WTC11 (cell line): ENCODE data around the gene CAPN1. TPM values are rescaled to one million over a fixed set of nuclear protein-coding genes. Genes with fewer than 3 reads are reported as not detected.

Experiments
- ATAC-seq: fragments of 200-7000 bp; cut with Tn5 transposase; 2 replicates; pipeline ENCODE4 v1.10.0; 2021; ENCODE audit warnings: mild to moderate bottlenecking, moderate library complexity
- CTCF ChIA-PET: fragments of 300-600 bp; sonication (Branson Sonifier 250); formaldehyde crosslinking; loops from one replicate; lab custom pipeline; 2021; ENCODE audit warnings: antibody characterized with exemption; lab: Charles Lee
- POLR2A ChIA-PET: fragments of 350-600 bp; sonication (Branson Sonifier 250); formaldehyde crosslinking; loops from one replicate; lab custom pipeline; 2021; ENCODE audit warnings: antibody characterized with exemption; lab: Charles Lee
- DNase-seq: peaks from one replicate; pipeline ENCODE4 v3.0.0; 2021; ENCODE audit warnings: low spot score
- H3K27ac Mint-ChIP-seq: 2 replicates; pipeline ENCODE4 v1.8.0; 2021; ENCODE audit warnings: mixed read lengths
- H3K27me3 Mint-ChIP-seq: 2 replicates; pipeline ENCODE4 v1.8.0; 2021; ENCODE audit warnings: low read depth, mild to moderate bottlenecking, moderate library complexity, mixed read lengths
- H3K36me3 Mint-ChIP-seq: 2 replicates; pipeline ENCODE4 v1.8.0; 2021; ENCODE audit warnings: mixed read lengths
- H3K4me1 Mint-ChIP-seq: 2 replicates; pipeline ENCODE4 v1.8.0; 2022; ENCODE audit warnings: mixed read lengths
- H3K4me3 Mint-ChIP-seq: 2 replicates; pipeline ENCODE4 v1.8.0; 2021; ENCODE audit warnings: mild to moderate bottlenecking, moderate library complexity, mixed read lengths
- H3K9me3 Mint-ChIP-seq: 2 replicates; pipeline ENCODE4 v1.8.0; 2021; ENCODE audit warnings: mixed read lengths
- CBFB ChIP-seq: sonication (generic); formaldehyde crosslinking; IDR thresholded peaks from 2 replicates; pipeline ENCODE4 v1.8.1; 2022; ENCODE audit warnings: mild to moderate bottlenecking, low read depth, missing genetic modification reagents
- CDX4 ChIP-seq: fragments of 250-450 bp; sonication (Bioruptor Pico); IDR thresholded peaks from 2 replicates; pipeline ENCODE4 v1.9.0; 2021; ENCODE audit warnings: moderate library complexity, mild to moderate bottlenecking, inconsistent platforms, borderline replicate concordance
- FOXK1 ChIP-seq: sonication (generic); formaldehyde crosslinking; IDR thresholded peaks from 2 replicates; pipeline ENCODE4 v1.8.0; 2022; ENCODE audit warnings: mild to moderate bottlenecking, moderate library complexity, missing genetic modification reagents
- HMGXB4 ChIP-seq: sonication (generic); formaldehyde crosslinking; IDR thresholded peaks from 2 replicates; pipeline ENCODE4 v1.8.1; 2023; ENCODE audit warnings: mild to moderate bottlenecking, moderate library complexity, missing genetic modification reagents
- IRF2 ChIP-seq: sonication (generic); formaldehyde crosslinking; IDR thresholded peaks from 2 replicates; pipeline ENCODE4 v1.8.0; 2022; ENCODE audit warnings: low read depth, missing genetic modification reagents, borderline replicate concordance
- JUN ChIP-seq: sonication (generic); formaldehyde crosslinking; IDR thresholded peaks from 2 replicates; pipeline ENCODE4 v1.8.0; 2023; ENCODE audit warnings: mild to moderate bottlenecking, missing genetic modification reagents
- MAX ChIP-seq: sonication (generic); formaldehyde crosslinking; IDR thresholded peaks from 2 replicates; pipeline ENCODE4 v1.8.0; 2022; ENCODE audit warnings: mild to moderate bottlenecking, missing genetic modification reagents
- MYBL2 ChIP-seq: sonication (generic); formaldehyde crosslinking; IDR thresholded peaks from 2 replicates; pipeline ENCODE4 v1.8.1; 2023; ENCODE audit warnings: mild to moderate bottlenecking, moderate library complexity, missing genetic modification reagents
- NFYB ChIP-seq: sonication (generic); formaldehyde crosslinking; conservative IDR thresholded peaks from 2 replicates; pipeline ENCODE4 v1.8.0; 2022; ENCODE audit warnings: low read depth, missing genetic modification reagents
- OVOL2 ChIP-seq: fragments of 250-450 bp; sonication (Bioruptor Pico); IDR thresholded peaks from 2 replicates; pipeline ENCODE4 v1.9.0; 2021; ENCODE audit warnings: mild to moderate bottlenecking, borderline replicate concordance
- SMAD4 ChIP-seq: sonication (generic); formaldehyde crosslinking; IDR thresholded peaks from 2 replicates; pipeline ENCODE4 v1.8.0; 2022; ENCODE audit warnings: mild to moderate bottlenecking, missing genetic modification reagents
- USF1 ChIP-seq: sonication (generic); formaldehyde crosslinking; IDR thresholded peaks from 2 replicates; pipeline ENCODE4 v1.8.0; 2022; ENCODE audit warnings: mild to moderate bottlenecking, missing genetic modification reagents
- USF2 ChIP-seq: sonication (generic); formaldehyde crosslinking; IDR thresholded peaks from 2 replicates; pipeline ENCODE4 v1.8.1; 2023; ENCODE audit warnings: mild to moderate bottlenecking, missing genetic modification reagents, moderate library complexity
- ZNF138 ChIP-seq: sonication (generic); formaldehyde crosslinking; conservative IDR thresholded peaks from 2 replicates; pipeline ENCODE4 v1.8.1; 2022; ENCODE audit warnings: mild to moderate bottlenecking, moderate library complexity, missing genetic modification reagents
- ZNF232 ChIP-seq: sonication (generic); formaldehyde crosslinking; IDR thresholded peaks from 2 replicates; pipeline ENCODE4 v1.8.0; 2022; ENCODE audit warnings: mild to moderate bottlenecking, missing genetic modification reagents
- ZNF423 ChIP-seq: fragments of 250-450 bp; sonication (Bioruptor Pico); IDR thresholded peaks from 2 replicates; pipeline ENCODE4 v2.1.2; 2022; ENCODE audit warnings: mild to moderate bottlenecking, moderate library complexity
- ZNF671 ChIP-seq: fragments of 250-450 bp; sonication (Bioruptor Pico); IDR thresholded peaks from 2 replicates; pipeline ENCODE4 v1.8.0; 2021; ENCODE audit warnings: mild to moderate bottlenecking
- total RNA-seq: library from RNA; stranded (reverse); gene quantifications from 3 replicates; pipeline ENCODE4 v1.2.3, GENCODE V29; 2021
- TF ChIP-seq, protein P1 (sequence below): sonication (generic); formaldehyde crosslinking; IDR thresholded peaks from 2 replicates; pipeline ENCODE4 v1.8.0; 2023; ENCODE audit warnings: missing genetic modification reagents, mild to moderate bottlenecking, borderline replicate concordance
- TF ChIP-seq, protein P2 (sequence below): sonication (generic); formaldehyde crosslinking; IDR thresholded peaks from 2 replicates; pipeline ENCODE4 v1.8.0; 2022; ENCODE audit warnings: mild to moderate bottlenecking, missing genetic modification reagents

CAPN1 gene
- total RNA-seq, 1 experiment from 2014 or later: 257 TPM

- Mint-ChIP-seq H3K9me3 (no peaks in the 10 kb centered on the region), H3K4me1 (no peaks in the 10 kb centered on the region), H3K27me3 (no peaks in the 10 kb centered on the region), H3K27ac (no peak overlapping the region), H3K4me3 (no peak overlapping the region), H3K36me3 (peaks cover 69% of the 10 kb centered on the region)
- ChIA-PET POLR2A (interaction anchor here (0.6 kb wide), 1 partner anchor 317 kb away, joined by 3 read pairs; no protein-coding TSS in a partner anchor), CTCF (no interaction called here)
- ATAC-seq (no peak), DNase-seq (no peak)
- TF ChIP-seq OVOL2 (CRISPR knock-in tag) (no peak), SMAD4 (CRISPR knock-in tag) (no peak), ZNF138 (CRISPR knock-in tag) (no peak), JUN (CRISPR knock-in tag) (no peak), MAX (CRISPR knock-in tag) (no peak), ZNF423 (no peak), CBFB (CRISPR knock-in tag) (no peak), ZNF671 (CRISPR knock-in tag) (no peak), NFYB (CRISPR knock-in tag) (no peak), CDX4 (CRISPR knock-in tag) (no peak), IRF2 (CRISPR knock-in tag) (no peak), ZNF232 (CRISPR knock-in tag) (no peak), USF1 (CRISPR knock-in tag) (no peak), MYBL2 (CRISPR knock-in tag) (no peak), USF2 (CRISPR knock-in tag) (no peak), HMGXB4 (no peak), FOXK1 (CRISPR knock-in tag) (no peak)
- TF ChIP-seq, protein P1, sequence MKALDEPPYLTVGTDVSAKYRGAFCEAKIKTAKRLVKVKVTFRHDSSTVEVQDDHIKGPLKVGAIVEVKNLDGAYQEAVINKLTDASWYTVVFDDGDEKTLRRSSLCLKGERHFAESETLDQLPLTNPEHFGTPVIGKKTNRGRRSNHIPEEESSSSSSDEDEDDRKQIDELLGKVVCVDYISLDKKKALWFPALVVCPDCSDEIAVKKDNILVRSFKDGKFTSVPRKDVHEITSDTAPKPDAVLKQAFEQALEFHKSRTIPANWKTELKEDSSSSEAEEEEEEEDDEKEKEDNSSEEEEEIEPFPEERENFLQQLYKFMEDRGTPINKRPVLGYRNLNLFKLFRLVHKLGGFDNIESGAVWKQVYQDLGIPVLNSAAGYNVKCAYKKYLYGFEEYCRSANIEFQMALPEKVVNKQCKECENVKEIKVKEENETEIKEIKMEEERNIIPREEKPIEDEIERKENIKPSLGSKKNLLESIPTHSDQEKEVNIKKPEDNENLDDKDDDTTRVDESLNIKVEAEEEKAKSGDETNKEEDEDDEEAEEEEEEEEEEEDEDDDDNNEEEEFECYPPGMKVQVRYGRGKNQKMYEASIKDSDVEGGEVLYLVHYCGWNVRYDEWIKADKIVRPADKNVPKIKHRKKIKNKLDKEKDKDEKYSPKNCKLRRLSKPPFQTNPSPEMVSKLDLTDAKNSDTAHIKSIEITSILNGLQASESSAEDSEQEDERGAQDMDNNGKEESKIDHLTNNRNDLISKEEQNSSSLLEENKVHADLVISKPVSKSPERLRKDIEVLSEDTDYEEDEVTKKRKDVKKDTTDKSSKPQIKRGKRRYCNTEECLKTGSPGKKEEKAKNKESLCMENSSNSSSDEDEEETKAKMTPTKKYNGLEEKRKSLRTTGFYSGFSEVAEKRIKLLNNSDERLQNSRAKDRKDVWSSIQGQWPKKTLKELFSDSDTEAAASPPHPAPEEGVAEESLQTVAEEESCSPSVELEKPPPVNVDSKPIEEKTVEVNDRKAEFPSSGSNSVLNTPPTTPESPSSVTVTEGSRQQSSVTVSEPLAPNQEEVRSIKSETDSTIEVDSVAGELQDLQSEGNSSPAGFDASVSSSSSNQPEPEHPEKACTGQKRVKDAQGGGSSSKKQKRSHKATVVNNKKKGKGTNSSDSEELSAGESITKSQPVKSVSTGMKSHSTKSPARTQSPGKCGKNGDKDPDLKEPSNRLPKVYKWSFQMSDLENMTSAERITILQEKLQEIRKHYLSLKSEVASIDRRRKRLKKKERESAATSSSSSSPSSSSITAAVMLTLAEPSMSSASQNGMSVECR (CRISPR knock-in tag): no peak
- TF ChIP-seq, protein P2, sequence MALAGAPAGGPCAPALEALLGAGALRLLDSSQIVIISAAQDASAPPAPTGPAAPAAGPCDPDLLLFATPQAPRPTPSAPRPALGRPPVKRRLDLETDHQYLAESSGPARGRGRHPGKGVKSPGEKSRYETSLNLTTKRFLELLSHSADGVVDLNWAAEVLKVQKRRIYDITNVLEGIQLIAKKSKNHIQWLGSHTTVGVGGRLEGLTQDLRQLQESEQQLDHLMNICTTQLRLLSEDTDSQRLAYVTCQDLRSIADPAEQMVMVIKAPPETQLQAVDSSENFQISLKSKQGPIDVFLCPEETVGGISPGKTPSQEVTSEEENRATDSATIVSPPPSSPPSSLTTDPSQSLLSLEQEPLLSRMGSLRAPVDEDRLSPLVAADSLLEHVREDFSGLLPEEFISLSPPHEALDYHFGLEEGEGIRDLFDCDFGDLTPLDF: no peak
Observed at GRCh38 chr11:65194564-65194963, 12.8 kb downstream of the CAPN1 start.
